ENCODE results near the gene FYN. TPM values are rescaled to one million over a fixed set of nuclear protein-coding genes. Genes with fewer than 3 reads are reported as not detected.

Gene FYN
- total and polyA plus RNA-seq, 9 of the 15 experiments (the other 6 are each of a cell fraction or from before 2014, with no cell fraction given): 2.9 to 22.1 (median 11.4) TPM

DNA sequence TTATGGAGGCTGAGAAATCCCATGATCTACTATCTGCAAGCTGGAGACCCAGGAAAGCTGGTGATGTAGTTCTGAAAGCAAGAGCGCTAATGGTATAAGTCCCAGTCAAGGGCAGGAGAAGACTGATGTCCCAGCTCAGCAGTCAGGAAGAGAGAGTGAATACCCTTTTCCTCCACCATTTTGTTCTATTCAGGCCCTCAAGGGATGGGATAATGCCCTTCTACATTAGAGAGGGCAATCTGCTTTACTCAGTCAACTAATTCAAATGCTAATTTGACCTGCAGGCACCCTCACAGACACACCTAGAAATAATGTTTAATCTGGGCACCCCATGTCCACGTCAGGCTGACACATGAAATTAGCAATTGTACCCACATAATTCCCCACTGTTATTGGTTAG, 10.8 kb upstream of the FYN start:
- WGBS (ENCODE audit: insufficient coverage, low coverage, missing lambda C conversion rate): 10% methylated on average over 2 of the region's 2 CpGs
- ChIA-PET POLR2A (no interaction called here), CTCF (ENCODE audit: low intra/inter-chr PET ratio) (no interaction called here)
- no peak for TF ChIP-seq HMG20A (CRISPR knock-in tag; conservative IDR thresholded peaks at IDR 0.05)
- TF ChIP-seq ZC3H4 (CRISPR knock-in tag; IDR thresholded peaks at IDR 0.05; ENCODE audit: borderline replicate concordance): no peak
- Histone ChIP-seq H3K36me3 (ENCODE audit: control insufficient read depth, insufficient read depth, low read length) (no peaks in the 10 kb centered on the region), H3K27me3 (ENCODE audit: control insufficient read depth in 2 of 2, insufficient read depth in 2 of 2, low read length in 2 of 2) (no peaks in the 10 kb centered on the region; a peak in 2 of 5 replicates), H3K79me2 (ENCODE audit: control insufficient read depth, insufficient read depth, low read length) (no peaks in the 10 kb centered on the region), H2AFZ (ENCODE audit: low read depth, low read length) (no peak overlapping the region), H3K27ac (ENCODE audit: extremely low read depth, low read depth, low read length) (no peak overlapping the region), H4K20me1 (replicated peaks; ENCODE audit: control insufficient read depth, insufficient read depth, low read length) (no peaks in the 10 kb centered on the region), H3K9me1 (ENCODE audit: control insufficient read depth, insufficient read depth, low read length) (no peaks in the 10 kb centered on the region), H3K9ac (ENCODE audit: insufficient read depth in 1 of 2, low read depth in 2 of 2, low read length in 2 of 2) (no peak overlapping the region), H3K9me3 (replicated peaks; ENCODE audit: control insufficient read depth, insufficient read depth, low read depth, low read length) (no peaks in the 10 kb centered on the region), H3K4me3 (no peak overlapping the region), H3K4me1 (replicated peaks in 1 of 2; ENCODE audit: control insufficient read depth in 2 of 2, insufficient read depth in 2 of 2, low read length in 2 of 2) (no peaks in the 10 kb centered on the region), H3K4me2 (ENCODE audit: insufficient read depth, low read length) (no peak overlapping the region)
- no peak for FAIRE-seq
- no peak for ATAC-seq
- in situ Hi-C loops (cut with MboI): no loop called here
- intact Hi-C loops (cut with micrococcal nuclease): no loop called here
- BruUV-seq (replicated peaks): no TSS peak
- DNase-seq (ENCODE audit: extremely low read depth in 1 of 4, low spot score in 3 of 4): no peak

DNA sequence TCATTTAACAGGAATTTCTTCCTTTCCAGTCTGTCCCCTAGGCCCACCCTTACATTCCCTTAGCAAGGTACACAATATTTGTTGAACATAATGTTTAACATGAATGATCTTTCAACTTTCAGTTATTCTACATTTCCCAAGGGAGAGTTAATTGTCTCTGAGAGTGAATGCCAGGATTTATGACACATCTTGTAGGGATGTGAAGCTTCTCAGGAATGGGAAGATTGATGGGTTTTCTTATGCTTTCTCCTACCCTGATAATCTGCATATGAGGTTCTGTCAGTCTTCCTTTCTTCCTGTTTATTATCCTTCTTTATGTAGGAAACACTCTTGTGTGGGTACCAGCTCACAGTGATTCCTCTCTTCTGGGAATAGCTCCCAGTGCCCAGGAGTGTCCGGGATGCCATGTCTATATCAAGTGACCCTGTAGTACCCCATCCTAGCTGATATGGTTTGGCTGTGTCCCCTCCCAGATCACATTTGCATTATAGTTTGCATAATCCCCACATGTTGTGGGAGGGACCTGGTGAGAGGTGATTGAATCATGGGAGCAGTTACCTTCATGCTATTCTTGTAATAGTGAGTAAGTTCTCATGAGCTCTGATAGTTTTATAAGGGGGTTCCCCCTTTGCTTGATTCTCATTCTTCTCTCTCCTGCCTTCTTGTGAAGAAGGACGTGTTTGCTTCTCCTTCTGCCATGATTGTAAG, 7.1 kb upstream of the FYN start:
- intact Hi-C loops (cut with micrococcal nuclease): no loop called here
- no peak overlapping the region for H3K27ac ChIP-seq (ENCODE audit: extremely low read depth, low read depth, low read length)
- H2AFZ ChIP-seq (ENCODE audit: low read depth, low read length): no peak overlapping the region
- no peak overlapping the region for H3K9ac ChIP-seq (ENCODE audit: insufficient read depth in 1 of 2, low read depth in 2 of 2, low read length in 2 of 2)
- H3K9me1 ChIP-seq (ENCODE audit: control insufficient read depth, insufficient read depth, low read length): no peaks in the 10 kb centered on the region
- DNase-seq (ENCODE audit: extremely low read depth in 1 of 4, low spot score in 3 of 4): no peak
- no peak overlapping the region for H3K4me2 ChIP-seq (ENCODE audit: insufficient read depth, low read length)
- POLR2A ChIA-PET: interaction anchor here (1.2 kb wide), 1 partner anchor 14 kb away, joined by 4 read pairs; no protein-coding TSS in a partner anchor
- H3K4me3 ChIP-seq: no peak overlapping the region
- BruUV-seq (replicated peaks): no TSS peak
- H3K4me1 ChIP-seq (replicated peaks in 1 of 2; ENCODE audit: control insufficient read depth in 2 of 2, insufficient read depth in 2 of 2, low read length in 2 of 2): no peaks in the 10 kb centered on the region
- no peaks in the 10 kb centered on the region for H3K79me2 ChIP-seq (ENCODE audit: control insufficient read depth, insufficient read depth, low read length)
- in situ Hi-C loops (cut with MboI): no loop called here
- 0% methylated on average over 2 of the region's 2 CpGs for WGBS (ENCODE audit: insufficient coverage, low coverage, missing lambda C conversion rate)
- no peak for ATAC-seq
- H3K9me3 ChIP-seq (replicated peaks; ENCODE audit: control insufficient read depth, insufficient read depth, low read depth, low read length): no peaks in the 10 kb centered on the region
- peaks cover 0 to 5% of the 10 kb centered on the region in 2 experiments; a peak in 2 of 5 replicates for H3K27me3 ChIP-seq (ENCODE audit: control insufficient read depth in 2 of 2, insufficient read depth in 2 of 2, low read length in 2 of 2)
- FAIRE-seq: no peak
- H4K20me1 ChIP-seq (replicated peaks; ENCODE audit: control insufficient read depth, insufficient read depth, low read length): no peaks in the 10 kb centered on the region
- CTCF ChIA-PET (ENCODE audit: low intra/inter-chr PET ratio): no interaction called here
- no peak for TF ChIP-seq ZNF263 (CRISPR knock-in tag; IDR thresholded peaks at IDR 0.05; ENCODE audit: borderline replicate concordance)
- TF ChIP-seq ILF3 (IDR thresholded peaks at IDR 0.05; ENCODE audit: borderline replicate concordance): no peak
- TF ChIP-seq MEIS2 (IDR thresholded peaks at IDR 0.05; ENCODE audit: partially characterized antibody): no peak
- TF ChIP-seq, protein P1, sequence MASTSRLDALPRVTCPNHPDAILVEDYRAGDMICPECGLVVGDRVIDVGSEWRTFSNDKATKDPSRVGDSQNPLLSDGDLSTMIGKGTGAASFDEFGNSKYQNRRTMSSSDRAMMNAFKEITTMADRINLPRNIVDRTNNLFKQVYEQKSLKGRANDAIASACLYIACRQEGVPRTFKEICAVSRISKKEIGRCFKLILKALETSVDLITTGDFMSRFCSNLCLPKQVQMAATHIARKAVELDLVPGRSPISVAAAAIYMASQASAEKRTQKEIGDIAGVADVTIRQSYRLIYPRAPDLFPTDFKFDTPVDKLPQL (IDR thresholded peaks at IDR 0.05; ENCODE audit: extremely low read depth, insufficient read length): no peak
- no peak for TF ChIP-seq NEUROD1 (IDR thresholded peaks at IDR 0.05; ENCODE audit: borderline replicate concordance, low read depth, low read length, partially characterized antibody)
- no peak for TF ChIP-seq SAFB2 (IDR thresholded peaks at IDR 0.05; ENCODE audit: borderline replicate concordance, low read depth, low read length, severe bottlenecking)
- no peak for TF ChIP-seq STAG1 (CRISPR knock-in tag; IDR thresholded peaks at IDR 0.05; ENCODE audit: borderline replicate concordance)
- TF ChIP-seq ZNF124 (CRISPR knock-in tag; IDR thresholded peaks at IDR 0.05): no peak
- no peak for TF ChIP-seq PML (IDR thresholded peaks at IDR 0.05; ENCODE audit: low read length)
- TF ChIP-seq ZNF197 (CRISPR knock-in tag; IDR thresholded peaks at IDR 0.05; ENCODE audit: low read depth): no peak
- no peak for TF ChIP-seq RBM14 (IDR thresholded peaks at IDR 0.05; ENCODE audit: borderline replicate concordance, insufficient read depth, low read depth, low read length)
- H3K36me3 ChIP-seq (ENCODE audit: control insufficient read depth, insufficient read depth, low read length): no peaks in the 10 kb centered on the region

Data from K562 (cell line).